KOPT-K1 (cell line): Measurements from ENCODE around the gene GIGYF2.

ENCODE experiments used
- H3K27ac ChIP-seq: fragments of 200-600 bp; sonication (generic); 2 replicates; pipeline ENCODE4 v1.5.1; 2016; ENCODE audit warnings: antibody characterized with exemption, mild to moderate bottlenecking, low read depth, low read length; ENCODE audit not compliant: poor library complexity, severe bottlenecking
- H3K36me3 ChIP-seq: fragments of 200-600 bp; sonication (generic); 2 replicates; pipeline ENCODE4 v1.5.1; 2017; ENCODE audit warnings: antibody characterized with exemption, mild to moderate bottlenecking, low read length, moderate library complexity; ENCODE audit not compliant: insufficient read depth
- H3K9me3 ChIP-seq: fragments of 200-600 bp; sonication (generic); 2 replicates; pipeline ENCODE4 v1.5.1; 2017; ENCODE audit warnings: antibody characterized with exemption, low read length, mild to moderate bottlenecking; ENCODE audit not compliant: insufficient read depth, poor library complexity, severe bottlenecking

GIGYF2 gene

GRCh38 chr2:232887171-232887850 lies 190.2 kb downstream of the GIGYF2 start:
- no peaks in the 10 kb centered on the region for H3K36me3 ChIP-seq
- H3K27ac ChIP-seq: no peak overlapping the region
- H3K9me3 ChIP-seq: no peaks in the 10 kb centered on the region

- Histone ChIP-seq H3K27ac (no peak overlapping the region), H3K36me3 (no peaks in the 10 kb centered on the region), H3K9me3 (no peaks in the 10 kb centered on the region)
Observed at GRCh38 chr2:232888099-232888836, 191.1 kb downstream of the GIGYF2 start.

DNA sequence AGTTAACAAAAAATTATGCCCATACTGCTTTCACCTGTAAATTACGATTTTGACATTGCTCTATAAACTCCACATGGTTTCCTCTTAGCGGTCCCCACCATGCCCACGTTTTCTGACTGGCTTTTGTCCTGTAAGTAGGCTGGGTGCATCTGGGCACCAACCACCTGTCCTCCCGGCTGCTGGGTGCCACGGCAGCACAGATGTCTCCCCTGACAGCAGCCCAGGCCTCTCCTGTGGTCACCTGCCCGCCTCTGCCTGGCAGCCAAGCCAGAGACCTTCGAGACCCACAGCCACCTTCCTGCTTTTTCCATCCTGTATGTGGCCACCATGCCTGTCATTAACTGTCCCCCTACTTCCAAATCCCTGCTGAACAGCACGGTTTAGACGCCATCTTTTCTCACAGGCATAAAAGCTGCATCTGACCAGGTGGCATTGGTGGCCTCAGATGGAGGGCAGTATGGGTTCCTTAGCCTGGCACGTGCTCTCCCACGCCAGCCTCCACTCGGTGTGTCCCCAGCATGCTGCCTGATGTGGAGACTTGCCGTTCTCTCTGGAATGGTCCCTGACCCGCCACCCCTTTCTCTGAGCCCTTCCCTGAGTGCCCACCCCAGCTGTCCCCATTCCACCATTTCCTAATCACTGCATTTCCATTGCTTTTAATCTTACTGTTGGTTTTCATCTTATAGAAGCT lies 191.9 kb downstream of the GIGYF2 start:
- H3K27ac ChIP-seq: no peak overlapping the region
- H3K9me3 ChIP-seq: no peaks in the 10 kb centered on the region
- H3K36me3 ChIP-seq: no peaks in the 10 kb centered on the region

GRCh38 chr2:232889876-232890401 lies 192.8 kb downstream of the GIGYF2 start:
- no peaks in the 10 kb centered on the region for H3K9me3 ChIP-seq
- H3K27ac ChIP-seq: no peak overlapping the region
- no peaks in the 10 kb centered on the region for H3K36me3 ChIP-seq

DNA sequence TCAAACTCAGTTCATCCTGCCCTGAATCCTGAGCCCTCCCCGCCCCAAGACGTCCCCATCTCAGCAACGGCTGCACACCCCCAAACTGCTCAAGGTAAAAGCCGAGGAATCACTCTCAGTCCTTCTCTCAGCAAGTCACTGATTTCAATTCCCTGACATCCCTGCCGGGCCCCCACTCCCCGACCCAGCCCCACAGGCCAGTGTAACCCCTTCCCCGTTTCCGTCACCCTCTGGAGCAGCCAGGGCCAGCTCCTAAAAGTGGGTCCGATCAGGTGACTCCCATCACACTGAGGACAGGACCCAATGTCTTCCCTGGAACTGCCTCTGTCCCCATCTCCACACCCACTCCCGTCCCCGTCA lies 193.4 kb downstream of the GIGYF2 start:
- Histone ChIP-seq H3K9me3 (no peaks in the 10 kb centered on the region), H3K36me3 (no peaks in the 10 kb centered on the region), H3K27ac (no peak overlapping the region)

DNA sequence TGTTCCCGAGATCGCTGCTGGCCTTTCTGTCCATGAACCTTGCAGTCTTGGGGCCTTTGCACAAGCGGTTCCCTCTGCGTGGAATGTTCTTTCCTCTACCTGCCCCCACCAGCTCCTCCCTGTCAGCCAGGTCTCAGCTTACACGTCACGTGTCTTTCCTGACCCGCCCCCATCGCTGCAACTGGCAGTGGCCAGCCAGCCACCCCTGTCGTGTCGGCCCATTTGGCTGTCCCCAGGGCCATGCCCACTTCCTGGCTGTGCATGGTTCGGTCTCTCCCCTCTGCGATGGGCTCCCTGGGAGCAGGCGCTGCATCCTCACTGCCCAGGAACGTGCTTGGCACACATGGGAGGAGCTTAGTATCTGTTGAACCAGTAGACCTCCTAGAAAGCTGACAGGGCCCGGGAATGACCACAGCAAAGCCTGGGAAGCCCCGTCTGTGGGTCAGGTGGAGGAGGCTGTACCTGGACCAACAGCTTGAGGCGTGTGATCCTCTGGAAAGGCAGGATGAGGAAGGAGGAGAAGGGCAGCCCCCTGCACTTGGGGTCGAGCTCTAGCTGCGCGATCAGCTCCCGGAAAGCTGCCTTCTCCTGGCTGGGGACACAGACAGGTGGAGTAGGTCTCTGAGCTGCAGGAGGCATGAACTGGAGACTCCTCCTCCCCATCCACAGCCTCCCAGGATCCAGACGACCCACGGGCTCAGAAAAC lies 193.9 kb downstream of the GIGYF2 start:
- Histone ChIP-seq H3K9me3 (no peaks in the 10 kb centered on the region), H3K36me3 (no peaks in the 10 kb centered on the region), H3K27ac (no peak overlapping the region)

DNA sequence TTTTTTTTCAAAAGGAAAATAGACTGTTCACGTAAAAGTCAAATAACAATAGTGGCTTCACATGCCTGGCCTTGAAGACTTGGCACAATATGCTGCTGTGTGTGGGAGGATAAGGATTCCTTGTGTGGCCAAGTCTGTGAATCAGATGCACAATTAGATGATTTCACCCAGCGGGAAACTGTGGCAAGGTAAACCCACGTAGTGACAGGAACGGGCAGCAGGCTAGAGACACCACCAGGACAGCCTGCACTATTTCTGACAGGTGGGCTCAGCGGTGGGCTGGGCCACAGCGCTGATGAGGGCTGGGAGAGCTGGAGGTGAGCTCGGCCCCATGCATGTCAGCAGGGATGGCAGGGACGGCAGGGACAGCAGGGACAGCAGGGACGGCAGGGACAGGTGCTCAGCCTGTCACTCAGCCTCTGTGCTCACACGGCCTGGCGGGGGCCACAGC lies 194.5 kb downstream of the GIGYF2 start:
- Histone ChIP-seq H3K36me3 (no peaks in the 10 kb centered on the region), H3K27ac (no peak overlapping the region), H3K9me3 (no peaks in the 10 kb centered on the region)

GRCh38 chr2:232892221-232892620 lies 195.1 kb downstream of the GIGYF2 start:
- Histone ChIP-seq H3K27ac (no peak overlapping the region), H3K9me3 (no peaks in the 10 kb centered on the region), H3K36me3 (no peaks in the 10 kb centered on the region)

- no peaks in the 10 kb centered on the region for H3K36me3 ChIP-seq
- H3K27ac ChIP-seq: no peak overlapping the region
- H3K9me3 ChIP-seq: no peaks in the 10 kb centered on the region
Observed at GRCh38 chr2:232892843-232893242, 195.7 kb downstream of the GIGYF2 start.

GRCh38 chr2:232893834-232894233 lies 196.7 kb downstream of the GIGYF2 start:
- Histone ChIP-seq H3K9me3 (no peaks in the 10 kb centered on the region), H3K36me3 (no peaks in the 10 kb centered on the region), H3K27ac (no peak overlapping the region)

DNA sequence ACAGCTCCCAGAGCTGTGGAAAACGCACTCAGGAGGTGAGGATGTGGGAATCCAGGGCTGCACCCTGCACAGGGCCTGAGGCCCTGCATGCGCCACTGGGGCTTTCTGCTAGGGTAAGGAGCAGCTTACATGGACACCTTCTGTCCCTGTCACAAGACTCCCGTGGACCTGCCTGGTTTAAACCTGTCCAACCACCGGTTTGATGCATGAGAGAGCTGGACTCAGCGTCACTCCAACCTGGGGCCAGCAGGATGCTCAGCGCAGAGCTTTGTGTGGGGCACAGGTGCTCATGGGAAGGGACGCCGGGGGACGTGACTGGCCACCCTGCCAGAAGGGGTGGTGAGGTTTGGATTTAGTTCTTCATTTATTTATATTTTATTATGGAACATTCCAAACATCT lies 197.1 kb downstream of the GIGYF2 start:
- no peaks in the 10 kb centered on the region for H3K36me3 ChIP-seq
- H3K27ac ChIP-seq: no peak overlapping the region
- no peaks in the 10 kb centered on the region for H3K9me3 ChIP-seq

DNA sequence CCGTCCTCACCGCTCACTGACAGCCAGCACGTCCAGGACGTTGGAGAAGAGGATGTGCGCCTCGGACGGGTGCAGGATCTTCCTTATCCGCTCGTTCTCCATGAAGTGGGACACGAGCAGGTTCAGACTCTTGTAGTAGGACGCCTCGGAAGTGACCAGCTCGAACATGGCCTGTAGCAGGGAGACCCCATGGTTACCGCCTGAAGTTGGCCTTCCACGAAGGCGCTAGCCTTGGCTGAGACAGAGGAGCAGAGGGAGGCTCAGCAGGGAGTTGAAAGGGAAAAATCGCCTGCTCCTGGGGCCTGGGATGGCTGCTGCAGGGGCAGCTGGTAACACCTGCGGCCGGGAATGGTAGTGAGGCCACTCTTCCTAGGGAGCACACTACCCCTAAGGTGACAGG lies 197.6 kb downstream of the GIGYF2 start:
- H3K9me3 ChIP-seq: no peaks in the 10 kb centered on the region
- H3K27ac ChIP-seq: no peak overlapping the region
- H3K36me3 ChIP-seq: no peaks in the 10 kb centered on the region

- Histone ChIP-seq H3K27ac (no peak overlapping the region), H3K9me3 (no peaks in the 10 kb centered on the region), H3K36me3 (no peaks in the 10 kb centered on the region)
Observed at GRCh38 chr2:232896111-232896510, 199.0 kb downstream of the GIGYF2 start.

DNA sequence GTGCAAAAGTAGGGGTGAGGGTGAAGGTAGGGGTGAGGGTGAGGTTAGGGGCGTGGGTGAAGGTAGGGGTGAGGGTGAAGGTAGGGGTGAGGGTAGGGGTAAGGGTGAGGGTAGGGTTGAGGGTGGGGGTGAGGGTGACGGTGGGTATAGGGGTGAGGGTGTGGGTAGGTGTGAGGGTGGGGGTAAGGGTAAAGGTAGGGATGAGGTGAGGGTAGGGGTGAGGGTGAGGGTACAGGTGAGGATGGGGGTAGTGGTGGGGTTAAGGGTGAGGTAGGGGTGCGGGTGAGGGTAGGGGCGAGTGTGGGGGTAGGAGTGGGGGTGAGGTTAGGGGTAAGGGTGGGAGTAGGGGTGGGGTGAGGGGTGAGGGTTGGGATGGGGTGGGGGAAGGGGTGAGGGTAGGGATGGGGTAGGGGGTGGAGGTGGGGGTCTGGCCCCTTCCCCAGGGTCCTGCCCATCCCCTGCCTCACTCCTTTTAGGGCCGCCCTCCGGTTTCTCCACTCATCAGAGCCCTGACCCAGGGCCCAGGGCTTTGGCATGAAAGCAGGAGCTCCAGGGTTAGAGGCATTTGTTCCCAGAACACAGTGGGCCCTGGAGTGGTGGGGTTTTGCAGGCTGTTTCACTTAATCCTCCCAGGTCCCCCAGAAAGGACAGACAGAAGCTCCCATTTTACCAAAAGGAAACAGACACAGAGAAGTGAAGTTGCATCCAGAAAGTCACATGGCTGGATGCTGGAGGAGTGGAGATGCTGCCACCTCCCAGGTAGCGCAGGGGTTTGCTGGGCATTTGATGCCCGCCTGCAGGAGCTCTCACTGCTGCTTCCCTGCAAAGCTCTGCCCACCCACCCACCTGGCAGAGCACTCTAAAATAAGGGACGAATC lies 199.8 kb downstream of the GIGYF2 start:
- H3K9me3 ChIP-seq: no peaks in the 10 kb centered on the region
- no peak overlapping the region for H3K27ac ChIP-seq
- no peaks in the 10 kb centered on the region for H3K36me3 ChIP-seq
